HG02938 (cell line): ENCODE results near the gene ATP8B4.
A peak's percentile ranks its signal among the peaks of the same experiment; 100 is the strongest.

Source experiments
- ATAC-seq: cut with Tn5 transposase; IDR thresholded peaks from one replicate; pipeline ENCODE4 v1.9.1; 2021; ENCODE audit warnings: mild to moderate bottlenecking, moderate library complexity; ENCODE audit not compliant: unreplicated experiment

ATP8B4 gene

GRCh38 chr15:50024281-50024680 is 94.8 kb downstream of the ATP8B4 start:
- no peak for ATAC-seq

GRCh38 chr15:50018491-50018890 is 100.5 kb downstream of the ATP8B4 start:
- no peak for ATAC-seq

GRCh38 chr15:50017522-50017921 is 101.5 kb downstream of the ATP8B4 start:
- no peak for ATAC-seq

GRCh38 chr15:50016951-50017350 is 102.1 kb downstream of the ATP8B4 start:
- ATAC-seq = no peak

- no peak for ATAC-seq
Observed at GRCh38 chr15:50012790-50013189, 106.2 kb downstream of the ATP8B4 start.

- no peak for ATAC-seq
Observed at GRCh38 chr15:50009634-50010033, 109.4 kb downstream of the ATP8B4 start.

- peak; percentile 100 for ATAC-seq
Observed at GRCh38 chr15:50003786-50004334, 115.2 kb downstream of the ATP8B4 start.

- no peak for ATAC-seq
Observed at GRCh38 chr15:49991587-49991986, 127.4 kb downstream of the ATP8B4 start.

GRCh38 chr15:49990835-49991545 is 128.0 kb downstream of the ATP8B4 start:
- ATAC-seq = no peak

GRCh38 chr15:49989498-49989897 is 129.5 kb downstream of the ATP8B4 start:
- no peak for ATAC-seq

GRCh38 chr15:49988766-49989165 is 130.3 kb downstream of the ATP8B4 start:
- no peak for ATAC-seq

- no peak for ATAC-seq
Observed at GRCh38 chr15:49987896-49988295, 131.1 kb downstream of the ATP8B4 start.

- no peak for ATAC-seq
Observed at GRCh38 chr15:49987198-49987785, 131.7 kb downstream of the ATP8B4 start.

- no peak for ATAC-seq
Observed at GRCh38 chr15:49986326-49986725, 132.7 kb downstream of the ATP8B4 start.

GRCh38 chr15:49985463-49985862 is 133.6 kb downstream of the ATP8B4 start:
- ATAC-seq = no peak

- no peak for ATAC-seq
Observed at GRCh38 chr15:49984436-49984835, 134.6 kb downstream of the ATP8B4 start.

GRCh38 chr15:49982584-49982983 is 136.4 kb downstream of the ATP8B4 start:
- no peak for ATAC-seq

GRCh38 chr15:49979705-49980382 is 139.2 kb downstream of the ATP8B4 start:
- ATAC-seq = no peak

- no peak for ATAC-seq
Observed at GRCh38 chr15:49978121-49978520, 140.9 kb downstream of the ATP8B4 start.

GRCh38 chr15:49977306-49977705 is 141.7 kb downstream of the ATP8B4 start:
- ATAC-seq = no peak

- ATAC-seq = no peak
Observed at GRCh38 chr15:49964551-49964950, 154.5 kb downstream of the ATP8B4 start.

GRCh38 chr15:49964061-49964460 is 155.0 kb downstream of the ATP8B4 start:
- no peak for ATAC-seq
